ENCODE results near the gene MYO5C.

The MYO5C gene

DNA sequence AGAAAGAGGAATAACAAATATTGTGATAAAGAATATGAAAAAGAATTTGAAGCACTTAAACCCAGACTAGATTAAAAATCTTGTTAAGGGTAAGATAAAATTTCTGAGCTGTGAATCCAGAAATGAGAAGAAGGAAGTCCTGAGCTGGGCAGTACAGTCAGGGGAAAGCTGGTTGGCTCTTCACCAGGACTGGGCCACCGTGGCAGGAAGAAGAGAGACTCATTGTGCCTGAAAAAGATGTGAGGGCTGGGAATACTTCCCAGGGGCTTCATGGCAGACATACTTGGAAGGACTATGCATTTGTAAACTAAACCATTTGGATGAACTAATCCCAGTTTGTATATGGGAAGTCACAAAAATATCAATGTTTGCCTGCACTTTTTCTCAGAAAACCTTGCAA, 28.5 kb upstream of the MYO5C start:
- H3K36me3 Mint-ChIP-seq = peaks cover 30% of the 10 kb centered on the region
- ATAC-seq (ENCODE audit: low read depth) = no peak
- H3K4me1 Mint-ChIP-seq = no peaks in the 10 kb centered on the region
- no peaks in the 10 kb centered on the region for H3K9me3 Mint-ChIP-seq
- no peak overlapping the region for H3K27ac Mint-ChIP-seq
- no peak overlapping the region for H3K4me3 Mint-ChIP-seq
- DNase-seq (ENCODE audit: low spot score in 2 of 2) = no peak
- H3K27me3 Mint-ChIP-seq = no peaks in the 10 kb centered on the region

DNA sequence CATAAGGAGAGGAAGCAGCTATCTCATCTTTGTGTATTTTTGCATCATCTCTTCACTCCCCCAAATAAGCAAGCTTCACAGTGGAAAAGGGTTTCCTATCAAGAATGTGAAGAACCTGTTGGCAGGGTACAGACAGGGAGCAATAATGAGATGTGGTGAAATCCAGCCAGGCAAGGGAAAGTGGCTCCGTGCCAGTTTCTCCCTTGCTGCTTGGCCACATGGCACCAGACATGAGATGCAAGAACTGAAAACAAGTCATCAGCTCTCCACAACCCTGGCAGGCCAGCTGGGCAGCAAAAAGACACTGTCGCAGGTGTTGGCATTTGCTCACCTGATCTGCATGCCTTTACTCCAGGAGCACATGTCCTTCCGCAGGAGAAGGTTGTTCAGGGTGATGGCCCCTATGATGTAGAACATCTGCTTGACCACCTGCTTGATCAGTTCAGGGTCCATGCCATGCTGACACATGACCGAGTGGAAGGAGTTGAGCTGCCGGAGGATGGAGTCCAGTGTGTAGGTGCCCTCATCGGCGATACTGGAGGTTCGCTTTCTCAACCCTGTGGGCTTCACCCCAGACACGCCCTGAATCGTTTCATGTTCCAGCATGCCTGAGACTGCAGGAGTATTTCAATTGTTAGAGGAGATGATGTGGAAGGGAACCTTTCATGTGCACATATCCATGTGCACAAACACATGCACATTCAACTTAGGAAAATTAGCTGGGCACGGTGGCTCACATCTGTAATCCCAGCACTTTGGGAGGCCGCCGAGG, 23.3 kb upstream of the MYO5C start:
- H3K27ac Mint-ChIP-seq = no peak overlapping the region
- H3K4me3 Mint-ChIP-seq = no peak overlapping the region
- DNase-seq (ENCODE audit: low spot score in 2 of 2) (no peak), ATAC-seq (ENCODE audit: low read depth) (no peak)
- H3K36me3 Mint-ChIP-seq = peaks cover 37% of the 10 kb centered on the region
- no peaks in the 10 kb centered on the region for H3K9me3 Mint-ChIP-seq
- H3K27me3 Mint-ChIP-seq = no peaks in the 10 kb centered on the region
- no peaks in the 10 kb centered on the region for H3K4me1 Mint-ChIP-seq

DNA sequence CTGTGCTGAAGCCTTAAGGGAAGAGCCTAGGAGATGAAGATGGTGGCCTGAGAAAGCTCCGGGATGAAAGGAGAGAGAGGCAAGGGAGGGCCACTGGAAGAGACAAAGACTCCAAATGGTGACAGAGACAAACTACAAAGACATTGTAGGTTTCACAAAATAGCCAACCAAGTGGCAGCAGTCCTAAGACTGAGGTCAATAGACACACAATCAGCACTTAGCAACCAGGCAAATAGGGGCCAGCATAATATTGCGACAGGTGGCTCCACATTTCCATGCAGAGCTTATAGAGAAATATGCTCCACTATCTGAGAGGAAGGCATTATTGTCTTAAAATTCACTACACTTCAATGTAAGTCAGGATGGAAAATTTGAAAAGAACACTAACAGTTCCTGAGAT, 22.1 kb upstream of the MYO5C start:
- no peaks in the 10 kb centered on the region for H3K9me3 Mint-ChIP-seq
- H3K4me3 Mint-ChIP-seq = no peak overlapping the region
- no peaks in the 10 kb centered on the region for H3K4me1 Mint-ChIP-seq
- DNase-seq (ENCODE audit: low spot score in 2 of 2) (no peak), ATAC-seq (ENCODE audit: low read depth) (no peak)
- H3K36me3 Mint-ChIP-seq = peaks cover 40% of the 10 kb centered on the region
- H3K27me3 Mint-ChIP-seq = no peaks in the 10 kb centered on the region
- H3K27ac Mint-ChIP-seq = no peak overlapping the region

DNA sequence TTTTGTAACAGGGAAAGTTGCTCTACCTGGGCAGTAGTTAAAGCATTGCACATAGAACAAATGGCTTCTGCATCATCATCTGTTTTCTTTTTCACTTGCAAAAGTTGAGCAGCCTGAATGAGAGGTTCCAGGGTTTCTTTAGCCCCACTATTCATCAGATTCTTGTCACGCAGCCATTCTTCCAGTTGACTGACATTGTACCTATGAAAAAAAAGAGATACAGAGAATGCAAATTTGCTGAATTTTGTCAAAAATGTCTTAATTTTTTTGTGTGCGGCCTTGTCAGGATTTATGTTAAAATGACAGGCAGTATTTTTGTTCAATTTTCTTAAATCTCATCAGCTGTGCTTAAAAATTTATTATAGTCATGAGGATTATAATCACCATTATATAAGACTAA, 21.4 kb upstream of the MYO5C start:
- no peak overlapping the region for H3K27ac Mint-ChIP-seq
- H3K27me3 Mint-ChIP-seq = no peaks in the 10 kb centered on the region
- H3K36me3 Mint-ChIP-seq = peaks cover 40% of the 10 kb centered on the region
- ATAC-seq (ENCODE audit: low read depth) (no peak), DNase-seq (ENCODE audit: low spot score in 2 of 2) (no peak)
- no peaks in the 10 kb centered on the region for H3K4me1 Mint-ChIP-seq
- no peaks in the 10 kb centered on the region for H3K9me3 Mint-ChIP-seq
- H3K4me3 Mint-ChIP-seq = no peak overlapping the region

DNA sequence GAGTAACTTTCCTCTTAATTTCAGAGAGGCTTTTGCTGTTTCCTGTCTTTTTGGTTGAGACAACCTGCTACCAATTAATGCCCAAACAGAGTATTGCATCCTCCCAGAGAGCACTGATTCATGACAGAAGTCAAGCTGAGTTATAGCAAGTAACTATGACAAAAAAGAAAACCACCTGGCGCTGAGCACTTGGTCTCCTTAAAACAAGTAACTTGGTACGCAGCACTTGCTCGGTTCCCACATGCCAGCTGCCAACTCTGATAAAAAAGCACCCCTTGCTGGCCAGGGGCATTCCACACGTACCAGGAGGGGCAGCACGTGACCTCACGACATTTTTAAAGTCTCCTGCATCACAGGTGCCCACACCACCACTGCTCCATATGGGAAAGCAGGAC, 13.5 kb upstream of the MYO5C start:
- ATAC-seq (ENCODE audit: low read depth) = peak; percentile 83
- Mint-ChIP-seq H3K4me3 (peak overlapping the region; percentile 50), H3K36me3 (peaks cover 17% of the 10 kb centered on the region), H3K27ac (peak overlapping the region; percentile 65), H3K9me3 (no peaks in the 10 kb centered on the region), H3K4me1 (peaks cover 19% of the 10 kb centered on the region), H3K27me3 (no peaks in the 10 kb centered on the region)
- no peak for DNase-seq (ENCODE audit: low spot score in 2 of 2)

DNA sequence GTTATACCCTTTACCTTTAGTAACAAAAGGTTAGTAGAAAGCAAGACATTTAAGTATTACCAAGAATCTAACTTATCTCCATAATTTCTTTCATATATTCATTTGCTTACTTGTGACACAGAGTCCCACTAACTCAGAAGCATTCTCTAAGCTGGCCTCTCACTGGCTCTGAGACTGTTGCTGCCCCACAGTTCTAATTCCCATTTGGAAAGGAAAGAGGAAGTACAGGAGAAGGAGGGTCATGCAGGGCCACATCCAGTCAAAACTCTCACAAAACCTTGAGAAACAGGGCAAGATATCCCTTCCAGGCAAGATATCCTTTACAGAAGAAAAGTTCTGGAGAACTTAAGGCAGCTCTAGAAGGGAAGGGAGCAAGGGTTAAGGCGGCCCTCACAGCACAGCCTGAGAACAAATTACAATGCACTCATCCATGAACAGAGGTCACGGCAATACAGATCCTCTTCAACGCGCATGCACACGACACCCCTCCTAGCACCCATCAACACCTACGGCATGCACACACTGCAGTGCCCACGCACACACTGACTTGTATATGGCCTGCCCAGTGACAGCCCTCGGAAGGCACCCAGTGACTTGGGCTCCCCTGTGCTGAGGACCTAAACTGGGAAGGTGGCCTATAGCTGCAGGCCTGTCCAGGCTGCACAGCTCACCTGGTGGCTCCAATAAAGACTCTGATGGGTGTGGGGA, 13.0 kb upstream of the MYO5C start:
- ATAC-seq (ENCODE audit: low read depth) (peak; percentile 70), DNase-seq (ENCODE audit: low spot score in 2 of 2) (no peak)
- Mint-ChIP-seq H3K36me3 (peaks cover 14% of the 10 kb centered on the region), H3K27me3 (no peaks in the 10 kb centered on the region), H3K4me1 (peaks cover 23% of the 10 kb centered on the region), H3K4me3 (peak overlapping the region; percentile 50), H3K9me3 (no peaks in the 10 kb centered on the region), H3K27ac (peak overlapping the region; percentile 65)

DNA sequence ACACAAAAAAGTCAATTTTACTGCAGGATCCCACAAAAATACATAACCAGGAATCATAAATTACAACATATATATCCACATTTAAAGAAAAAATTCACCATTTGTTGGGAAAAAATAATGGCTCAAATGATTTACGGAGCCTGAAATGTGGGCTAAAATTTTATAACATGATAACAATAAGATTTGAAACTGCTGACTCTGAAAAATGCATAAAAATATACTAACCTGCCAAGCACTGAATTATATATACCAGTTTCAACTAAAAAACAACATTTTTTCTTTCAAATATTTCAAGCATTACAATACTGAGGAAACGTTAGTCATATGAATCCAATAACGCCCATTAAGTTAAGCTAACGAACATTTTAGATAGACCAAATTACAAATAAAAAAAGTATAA, 12.2 kb upstream of the MYO5C start:
- H3K9me3 Mint-ChIP-seq = no peaks in the 10 kb centered on the region

DNA sequence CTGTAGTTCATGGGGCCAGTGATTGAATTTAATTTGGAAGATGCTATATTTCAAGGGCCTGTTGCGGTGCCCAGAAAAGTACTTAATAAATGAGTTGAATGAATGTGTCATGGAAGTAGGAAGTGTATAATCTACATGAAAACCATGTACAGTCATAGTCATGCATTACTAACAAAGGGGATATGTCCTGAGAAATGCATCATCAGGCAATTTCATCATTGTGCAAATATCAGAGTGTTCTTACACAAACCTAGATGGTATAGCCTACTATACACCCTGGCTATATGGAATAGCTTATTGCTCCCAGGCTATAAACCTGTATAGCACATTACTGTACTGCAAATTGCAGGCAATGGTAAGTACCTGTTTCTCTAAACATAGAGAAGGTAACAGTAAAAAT, 10.7 kb upstream of the MYO5C start:
- Mint-ChIP-seq H3K4me3 (no peak overlapping the region), H3K9me3 (no peaks in the 10 kb centered on the region), H3K27me3 (no peaks in the 10 kb centered on the region), H3K36me3 (peaks cover 8% of the 10 kb centered on the region), H3K4me1 (peaks cover 28% of the 10 kb centered on the region), H3K27ac (no peak overlapping the region)
- ATAC-seq (ENCODE audit: low read depth) (no peak), DNase-seq (ENCODE audit: low spot score in 2 of 2) (no peak)

More for the DNA sequence above, 12.2 kb upstream of the MYO5C start:
- Mint-ChIP-seq H3K4me1 (peaks cover 28% of the 10 kb centered on the region), H3K36me3 (peaks cover 10% of the 10 kb centered on the region), H3K27ac (no peak overlapping the region), H3K27me3 (no peaks in the 10 kb centered on the region), H3K4me3 (no peak overlapping the region)
- DNase-seq (ENCODE audit: low spot score in 2 of 2) (no peak), ATAC-seq (ENCODE audit: low read depth) (no peak)

DNA sequence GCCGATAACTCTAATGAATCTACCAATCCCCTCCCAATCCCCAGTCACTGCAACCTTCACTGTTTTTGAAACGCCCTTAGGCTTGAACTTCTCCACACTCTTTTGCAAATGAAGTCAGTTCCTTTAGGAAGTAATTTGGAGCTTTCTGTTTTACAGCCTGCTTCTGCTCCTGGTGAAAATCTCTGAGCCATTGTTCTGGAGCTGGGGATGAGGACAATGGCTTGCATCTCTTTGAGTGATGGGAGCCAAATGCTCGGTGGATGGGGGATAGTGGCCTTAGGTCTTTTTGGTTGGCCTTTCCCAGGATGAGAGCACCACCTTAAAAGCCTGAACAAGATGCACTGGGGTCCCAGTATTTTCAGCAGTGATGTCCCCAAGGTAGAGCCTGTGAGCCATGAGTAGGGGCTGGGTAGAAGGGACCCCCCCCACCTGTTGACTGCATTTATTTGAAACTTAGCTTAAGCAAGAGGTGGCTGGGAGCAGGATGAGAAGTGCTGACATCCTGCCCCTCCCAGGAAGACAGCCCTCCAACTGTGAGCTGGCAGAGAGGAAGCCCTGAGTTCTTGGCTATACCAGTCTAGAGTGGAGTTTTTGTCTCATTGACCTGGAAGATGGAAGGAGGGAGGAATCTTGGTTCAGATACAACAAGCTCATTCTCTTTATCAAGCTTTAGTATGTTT, 7.6 kb upstream of the MYO5C start:
- no peak for ATAC-seq (ENCODE audit: low read depth)
- H3K9me3 Mint-ChIP-seq = peaks cover 5% of the 10 kb centered on the region
- peaks cover 11% of the 10 kb centered on the region for H3K4me1 Mint-ChIP-seq
- H3K27me3 Mint-ChIP-seq = no peaks in the 10 kb centered on the region
- H3K27ac Mint-ChIP-seq = no peak overlapping the region
- H3K36me3 Mint-ChIP-seq = peaks cover 4% of the 10 kb centered on the region
- no peak overlapping the region for H3K4me3 Mint-ChIP-seq
- no peak for DNase-seq (ENCODE audit: low spot score in 2 of 2)

DNA sequence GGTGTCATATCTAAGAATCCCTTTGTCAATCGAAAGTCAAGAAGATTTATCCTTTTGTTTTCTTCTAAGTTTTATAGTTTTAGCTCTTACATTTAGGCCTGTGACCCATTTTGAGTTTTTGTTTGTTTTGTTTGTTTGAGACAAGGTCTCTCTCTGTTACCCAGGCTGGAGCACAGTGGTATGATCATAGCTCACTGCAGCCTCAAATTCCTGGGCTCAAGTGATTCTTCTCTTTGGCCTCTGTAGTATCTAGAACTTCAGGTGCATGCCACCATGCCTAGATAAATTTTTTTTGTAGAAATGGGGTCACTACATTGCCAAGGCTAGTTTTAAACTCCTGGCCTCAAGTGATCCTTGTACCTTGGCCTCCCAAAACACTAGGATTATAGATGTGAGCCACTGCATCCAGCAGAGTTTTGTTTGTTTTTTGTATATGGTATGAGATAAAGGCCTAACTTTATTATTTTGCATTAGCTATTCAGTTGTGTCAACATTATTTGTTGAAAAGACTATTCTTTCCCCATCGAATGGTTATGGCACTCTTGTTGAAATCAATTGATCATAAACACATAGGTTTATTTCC, 5.8 kb upstream of the MYO5C start:
- ATAC-seq (ENCODE audit: low read depth) = no peak
- H3K4me1 Mint-ChIP-seq = peaks cover 11% of the 10 kb centered on the region
- no peak for DNase-seq (ENCODE audit: low spot score in 2 of 2)
- peaks cover 4% of the 10 kb centered on the region for H3K36me3 Mint-ChIP-seq
- H3K4me3 Mint-ChIP-seq = no peak overlapping the region
- H3K27me3 Mint-ChIP-seq = no peaks in the 10 kb centered on the region
- peaks cover 5% of the 10 kb centered on the region for H3K9me3 Mint-ChIP-seq
- H3K27ac Mint-ChIP-seq = no peak overlapping the region

DNA sequence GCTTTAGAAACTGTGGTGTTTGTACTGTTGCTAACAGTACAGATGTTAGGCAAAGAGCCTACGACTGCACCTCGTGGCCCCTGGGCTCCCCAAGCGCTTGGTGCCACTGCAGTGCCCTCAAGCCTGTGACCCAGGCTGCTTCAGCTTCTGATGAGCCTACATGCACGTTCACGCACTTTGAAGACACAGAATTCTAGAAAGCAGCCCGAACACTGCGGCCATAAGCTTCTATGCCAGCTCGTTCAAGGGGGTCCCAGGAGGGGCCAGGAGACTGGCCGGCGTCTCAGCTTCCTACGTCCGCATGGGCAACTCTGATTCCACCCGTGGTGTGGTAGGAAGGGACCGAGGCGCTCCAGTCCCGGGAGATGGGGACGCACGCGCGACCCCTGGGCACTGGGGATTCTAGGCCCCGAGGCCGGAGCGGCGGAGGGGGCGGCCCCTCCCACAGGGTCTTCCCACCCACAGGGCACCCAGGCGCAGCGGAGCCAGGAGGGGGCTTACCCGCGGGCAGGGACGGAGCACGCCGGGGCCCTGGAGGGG, 653 bp downstream of the MYO5C start:
- Mint-ChIP-seq H3K27me3 (peaks cover 14% of the 10 kb centered on the region), H3K4me1 (peaks cover 29% of the 10 kb centered on the region), H3K4me3 (peak overlapping the region; percentile 67), H3K9me3 (peaks cover under 1% of the 10 kb centered on the region), H3K36me3 (no peaks in the 10 kb centered on the region), H3K27ac (no peak overlapping the region)
- ATAC-seq (ENCODE audit: low read depth) (peak; percentile 16), DNase-seq (ENCODE audit: low spot score in 2 of 2) (peak in 1 of 2 donors; percentile 14)

DNA sequence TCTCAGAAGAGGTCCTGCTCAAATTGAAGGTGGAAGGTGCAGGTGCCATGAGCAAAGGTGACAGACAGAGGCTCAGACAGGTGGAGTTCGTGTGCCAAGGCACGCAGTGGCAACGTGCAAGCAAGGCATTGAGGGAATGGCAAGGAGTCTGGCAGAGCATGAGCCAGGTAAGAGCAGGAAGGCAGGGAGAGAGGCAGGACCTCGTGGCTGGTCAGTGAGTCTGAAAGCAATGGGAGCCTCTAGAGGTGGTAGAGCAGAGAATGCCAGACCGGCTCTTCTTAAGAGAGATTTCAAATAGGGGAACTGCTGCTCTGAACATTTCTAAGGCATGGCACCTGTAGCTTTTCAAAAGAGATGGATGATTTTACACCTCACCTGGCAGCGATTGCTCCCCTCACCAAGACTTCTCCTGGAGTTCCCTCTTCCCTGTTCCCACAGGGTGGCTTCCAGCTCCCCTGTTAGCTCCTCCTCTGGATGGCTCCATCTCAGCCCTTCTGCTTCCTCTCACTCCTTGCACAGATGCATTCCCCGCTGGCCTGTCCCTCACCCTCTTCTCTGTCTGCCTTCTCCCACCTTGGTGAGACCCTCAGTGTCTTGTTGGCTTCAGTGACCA, 2.7 kb downstream of the MYO5C start:
- no peak for DNase-seq (ENCODE audit: low spot score in 2 of 2)
- no peaks in the 10 kb centered on the region for H3K36me3 Mint-ChIP-seq
- H3K27me3 Mint-ChIP-seq = peaks cover 14% of the 10 kb centered on the region
- H3K9me3 Mint-ChIP-seq = no peaks in the 10 kb centered on the region
- no peak overlapping the region for H3K4me3 Mint-ChIP-seq
- ATAC-seq (ENCODE audit: low read depth) = peak; percentile 47
- no peak overlapping the region for H3K27ac Mint-ChIP-seq
- H3K4me1 Mint-ChIP-seq = peaks cover 29% of the 10 kb centered on the region

DNA sequence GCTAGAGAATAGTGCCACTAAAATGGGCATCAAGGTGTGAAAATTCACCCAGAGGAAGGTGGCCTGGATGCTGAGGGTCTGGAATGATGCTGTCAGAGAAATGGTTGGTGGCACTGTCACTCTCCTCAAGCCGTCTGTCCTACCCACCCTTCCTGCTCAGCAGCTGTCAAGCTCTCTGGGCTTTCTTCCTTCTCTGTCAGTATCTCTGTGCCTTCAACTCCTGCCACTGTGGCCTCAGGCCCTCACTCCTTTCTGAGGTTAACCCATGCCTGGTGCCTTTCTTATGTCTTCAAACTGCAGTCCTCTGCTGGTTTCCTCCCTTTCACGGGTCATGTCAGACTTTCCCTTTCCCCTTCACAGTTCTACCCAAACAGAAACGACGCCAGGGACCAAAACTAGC, 4.4 kb downstream of the MYO5C start:
- Mint-ChIP-seq H3K9me3 (no peaks in the 10 kb centered on the region), H3K27ac (no peak overlapping the region), H3K27me3 (peaks cover 14% of the 10 kb centered on the region), H3K4me1 (peaks cover 29% of the 10 kb centered on the region), H3K4me3 (peak overlapping the region; percentile 56), H3K36me3 (no peaks in the 10 kb centered on the region)
- ATAC-seq (ENCODE audit: low read depth) = peak; percentile 32
- no peak for DNase-seq (ENCODE audit: low spot score in 2 of 2)

All from memory B cell (primary cell).